HepG2 (cell line): Measurements from ENCODE around the gene NEK6. TPM values are rescaled to one million over a fixed set of nuclear protein-coding genes. Genes with fewer than 3 reads are reported as not detected.

Experiments
- JUND ChIP-seq: sonication (generic); formaldehyde crosslinking; IDR thresholded peaks from 2 replicates; pipeline ENCODE4 v1.8.0; 2022; ENCODE audit warnings: mild to moderate bottlenecking, missing genetic modification reagents
- MEIS2 ChIP-seq: sonication (generic); formaldehyde crosslinking; IDR thresholded peaks from 2 replicates; pipeline ENCODE4 v1.9.0; 2021; ENCODE audit warnings: mild to moderate bottlenecking, missing genetic modification reagents
- ONECUT2 ChIP-seq: sonication (generic); formaldehyde crosslinking; IDR thresholded peaks from 2 replicates; pipeline ENCODE4 v1.4.0; 2020; ENCODE audit warnings: missing genetic modification reagents
- PAWR ChIP-seq: sonication (generic); formaldehyde crosslinking; IDR thresholded peaks from 2 replicates; pipeline ENCODE4 v1.4.0; 2020; ENCODE audit warnings: missing genetic modification reagents, mild to moderate bottlenecking, borderline replicate concordance
- RARG ChIP-seq: sonication (generic); formaldehyde crosslinking; IDR thresholded peaks from 2 replicates; pipeline ENCODE4 v1.4.0; 2020; ENCODE audit warnings: low read depth, mild to moderate bottlenecking, missing genetic modification reagents
- TSC22D2 ChIP-seq: sonication (generic); formaldehyde crosslinking; IDR thresholded peaks from 2 replicates; pipeline ENCODE4 v1.5.1; 2020; ENCODE audit warnings: missing genetic modification reagents, mild to moderate bottlenecking, borderline replicate concordance
- XBP1 ChIP-seq: sonication (generic); formaldehyde crosslinking; IDR thresholded peaks from 2 replicates; pipeline ENCODE4 v1.5.0; 2020; ENCODE audit warnings: missing genetic modification reagents
- ZBTB46 ChIP-seq: sonication (generic); formaldehyde crosslinking; IDR thresholded peaks from 2 replicates; pipeline ENCODE4 v1.4.0; 2020; ENCODE audit warnings: mild to moderate bottlenecking, missing genetic modification reagents, borderline replicate concordance
- ZFP37 ChIP-seq: sonication (generic); formaldehyde crosslinking; IDR thresholded peaks from 2 replicates; pipeline ENCODE4 v1.4.0; 2020; ENCODE audit warnings: missing genetic modification reagents, borderline replicate concordance
- ZFY ChIP-seq: sonication (generic); formaldehyde crosslinking; IDR thresholded peaks from 2 replicates; pipeline ENCODE4 v1.4.0; 2020; ENCODE audit warnings: missing genetic modification reagents
- ZKSCAN8 ChIP-seq: IDR thresholded peaks from 2 replicates; pipeline ENCODE4 v1.6.1; 2016; ENCODE audit warnings: borderline replicate concordance, missing genetic modification reagents, missing compliant biosample characterization
- ZMAT3 ChIP-seq: sonication (generic); formaldehyde crosslinking; conservative IDR thresholded peaks from 2 replicates; pipeline ENCODE4 v1.7.0; 2021; ENCODE audit warnings: missing genetic modification reagents
- ZNF121 ChIP-seq: sonication (generic); formaldehyde crosslinking; IDR thresholded peaks from 2 replicates; pipeline ENCODE4 v1.5.0; 2020; ENCODE audit warnings: mild to moderate bottlenecking, missing genetic modification reagents
- ZNF205 ChIP-seq: IDR thresholded peaks from 2 replicates; pipeline ENCODE4 v1.6.1; 2018; ENCODE audit warnings: missing biosample characterization, missing genetic modification reagents
- ZNF451 ChIP-seq: sonication (generic); formaldehyde crosslinking; IDR thresholded peaks from 2 replicates; pipeline ENCODE4 v1.5.0; 2020; ENCODE audit warnings: mild to moderate bottlenecking, missing genetic modification reagents
- ZNF710 ChIP-seq: sonication (generic); formaldehyde crosslinking; IDR thresholded peaks from 2 replicates; pipeline ENCODE4 v1.5.0; 2020; ENCODE audit warnings: mild to moderate bottlenecking, missing genetic modification reagents, borderline replicate concordance
- ZNF878 ChIP-seq: sonication (generic); formaldehyde crosslinking; IDR thresholded peaks from 2 replicates; pipeline ENCODE4 v1.8.1; 2023; ENCODE audit warnings: mild to moderate bottlenecking, missing genetic modification reagents, moderate library complexity
- ZSCAN22 ChIP-seq: sonication (generic); formaldehyde crosslinking; IDR thresholded peaks from 2 replicates; pipeline ENCODE4 v1.4.0; 2020; ENCODE audit warnings: mild to moderate bottlenecking, missing genetic modification reagents
- polyA plus RNA-seq, 8 experiments: library from polyadenylated mRNA; depleted of rRNA in 3 of 8; stranded (reverse) in 7 of 8; unstranded in 1 of 8; fragments of >200 nt; fragmentation: Illumina TruSeq in 4 of 8; extraction: Trizol in 4 of 8; gene quantifications; 2 replicates each; pipeline versions ENCODE4 v1.2.1 to v1.2.3, GENCODE V29; 2011 to 2016; ENCODE audit warnings: low read depth in 4 of 8, missing spikeins in 1 of 8, mixed read lengths in 1 of 8; ENCODE audit not compliant: insufficient read depth in 1 of 8
- total RNA-seq, 5 experiments: library from RNA; depleted of rRNA; stranded (reverse); fragments of >200 nt; fragmentation: Illumina TruSeq; extraction: Trizol; gene quantifications; 2 replicates each; pipeline ENCODE4 v1.2.3, GENCODE V29; 2016; ENCODE audit warnings: low read depth in 1 of 5
- TF ChIP-seq, protein P1 (sequence below): sonication (generic); formaldehyde crosslinking; IDR thresholded peaks from 2 replicates; pipeline ENCODE4 v1.5.0; 2020; ENCODE audit warnings: missing genetic modification reagents
- TF ChIP-seq, protein P2 (sequence below): sonication (generic); formaldehyde crosslinking; IDR thresholded peaks from 2 replicates; pipeline ENCODE4 v1.4.0; 2020; ENCODE audit warnings: missing genetic modification reagents
- TF ChIP-seq, protein P3 (sequence below), 2 experiments: fragments of 450-650 bp in 1 of 2; sonication (generic) in 1 of 2; formaldehyde crosslinking; IDR thresholded peaks; 2 replicates each; pipeline versions ENCODE4 v1.5.0 to v1.8.0; 2020 to 2022; ENCODE audit warnings: mild to moderate bottlenecking in 1 of 2, missing genetic modification reagents in 1 of 2
- TF ChIP-seq, protein P4 (sequence below): sonication (generic); formaldehyde crosslinking; IDR thresholded peaks from 2 replicates; pipeline ENCODE4 v1.8.1; 2023; ENCODE audit warnings: missing genetic modification reagents, inconsistent platforms, borderline replicate concordance

NEK6 gene
- total and polyA plus RNA-seq, 2 of the 13 experiments (the other 11 are each of a cell fraction or from before 2014, with no cell fraction given) = 30.4 to 119 TPM

DNA sequence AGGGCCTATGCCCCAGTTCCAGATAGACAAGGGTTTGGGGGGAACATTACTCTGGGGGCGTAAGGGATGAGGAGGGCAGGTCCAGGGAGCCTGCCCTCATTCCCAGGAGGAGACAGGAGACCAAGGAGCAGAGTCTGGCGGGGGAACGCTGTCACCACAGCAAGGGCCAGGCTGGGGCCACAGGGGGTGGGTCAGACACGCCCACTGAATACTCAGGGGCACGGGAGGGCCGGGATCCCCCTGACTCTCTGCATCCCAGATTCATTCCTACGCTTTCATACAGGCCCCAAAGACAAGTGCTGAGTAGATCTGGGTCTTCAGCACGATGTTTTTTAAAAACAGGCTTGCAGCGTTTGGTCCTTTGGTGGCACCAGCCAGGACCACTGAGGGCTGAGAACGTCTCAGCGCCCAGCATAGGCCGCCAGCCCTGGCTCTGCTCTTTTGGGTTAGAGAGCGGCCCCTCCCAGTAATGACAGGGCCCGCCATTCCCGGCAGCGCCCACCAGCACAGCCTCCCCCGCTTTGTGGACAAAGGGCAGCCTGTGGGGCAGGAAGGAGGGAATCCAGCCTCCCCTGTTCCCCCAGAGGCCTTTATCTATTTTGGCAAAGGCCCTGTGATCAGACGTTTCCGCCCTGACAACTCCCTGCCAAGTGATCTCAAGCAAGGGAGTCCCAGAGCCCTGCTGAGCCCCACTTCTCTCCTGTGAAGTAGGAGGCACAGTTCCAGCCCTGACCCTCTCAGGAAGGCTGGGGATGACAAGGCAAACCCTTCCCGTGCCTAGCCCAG, 24.9 kb downstream of the NEK6 start (continued):
- TF ChIP-seq ZNF451 (CRISPR knock-in tag) (no peak), MEIS2 (CRISPR knock-in tag) (peak; percentile 57; the same call in 1 of the 2 replicates), TSC22D2 (CRISPR knock-in tag) (no peak), ZNF121 (0 out of 2 replicates have a peak, but pooled peaks have one; percentile 8), ZNF710 (CRISPR knock-in tag) (no peak), PAWR (CRISPR knock-in tag) (no peak), ZFY (peak; percentile 42; the same call in 1 of the 2 replicates), JUND (CRISPR knock-in tag) (no peak), ZMAT3 (CRISPR knock-in tag) (0 out of 2 replicates have a peak, but pooled peaks have one; percentile 37), ZNF878 (0 out of 2 replicates have a peak, but pooled peaks have one; percentile 54), ZKSCAN8 (CRISPR knock-in tag) (0 out of 2 replicates have a peak, but pooled peaks have one; percentile 23), ZBTB46 (CRISPR knock-in tag) (no peak), ONECUT2 (CRISPR knock-in tag) (no peak), XBP1 (CRISPR knock-in tag) (no peak), ZNF205 (CRISPR knock-in tag) (no peak), ZSCAN22 (CRISPR knock-in tag) (no peak), ZFP37 (CRISPR knock-in tag) (no peak), RARG (CRISPR knock-in tag) (no peak)
- TF ChIP-seq, protein P1, sequence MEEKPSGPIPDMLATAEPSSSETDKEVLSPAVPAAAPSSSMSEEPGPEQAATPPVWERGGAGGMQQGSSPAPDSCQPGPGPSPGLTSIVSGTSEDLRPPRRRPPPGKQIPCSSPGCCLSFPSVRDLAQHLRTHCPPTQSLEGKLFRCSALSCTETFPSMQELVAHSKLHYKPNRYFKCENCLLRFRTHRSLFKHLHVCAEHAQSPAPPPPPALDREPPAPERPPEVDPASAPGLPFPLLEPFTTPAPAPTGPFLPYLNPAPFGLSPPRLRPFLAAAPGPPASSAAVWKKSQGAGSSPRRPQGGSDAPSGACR = no peak
- TF ChIP-seq, protein P2, sequence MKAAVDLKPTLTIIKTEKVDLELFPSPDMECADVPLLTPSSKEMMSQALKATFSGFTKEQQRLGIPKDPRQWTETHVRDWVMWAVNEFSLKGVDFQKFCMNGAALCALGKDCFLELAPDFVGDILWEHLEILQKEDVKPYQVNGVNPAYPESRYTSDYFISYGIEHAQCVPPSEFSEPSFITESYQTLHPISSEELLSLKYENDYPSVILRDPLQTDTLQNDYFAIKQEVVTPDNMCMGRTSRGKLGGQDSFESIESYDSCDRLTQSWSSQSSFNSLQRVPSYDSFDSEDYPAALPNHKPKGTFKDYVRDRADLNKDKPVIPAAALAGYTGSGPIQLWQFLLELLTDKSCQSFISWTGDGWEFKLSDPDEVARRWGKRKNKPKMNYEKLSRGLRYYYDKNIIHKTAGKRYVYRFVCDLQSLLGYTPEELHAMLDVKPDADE (CRISPR knock-in tag) = no peak
- TF ChIP-seq, protein P3, sequence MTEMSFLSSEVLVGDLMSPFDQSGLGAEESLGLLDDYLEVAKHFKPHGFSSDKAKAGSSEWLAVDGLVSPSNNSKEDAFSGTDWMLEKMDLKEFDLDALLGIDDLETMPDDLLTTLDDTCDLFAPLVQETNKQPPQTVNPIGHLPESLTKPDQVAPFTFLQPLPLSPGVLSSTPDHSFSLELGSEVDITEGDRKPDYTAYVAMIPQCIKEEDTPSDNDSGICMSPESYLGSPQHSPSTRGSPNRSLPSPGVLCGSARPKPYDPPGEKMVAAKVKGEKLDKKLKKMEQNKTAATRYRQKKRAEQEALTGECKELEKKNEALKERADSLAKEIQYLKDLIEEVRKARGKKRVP (CRISPR knock-in tag; IDR thresholded peaks at IDR 0.05) = no peak
- TF ChIP-seq, protein P4, sequence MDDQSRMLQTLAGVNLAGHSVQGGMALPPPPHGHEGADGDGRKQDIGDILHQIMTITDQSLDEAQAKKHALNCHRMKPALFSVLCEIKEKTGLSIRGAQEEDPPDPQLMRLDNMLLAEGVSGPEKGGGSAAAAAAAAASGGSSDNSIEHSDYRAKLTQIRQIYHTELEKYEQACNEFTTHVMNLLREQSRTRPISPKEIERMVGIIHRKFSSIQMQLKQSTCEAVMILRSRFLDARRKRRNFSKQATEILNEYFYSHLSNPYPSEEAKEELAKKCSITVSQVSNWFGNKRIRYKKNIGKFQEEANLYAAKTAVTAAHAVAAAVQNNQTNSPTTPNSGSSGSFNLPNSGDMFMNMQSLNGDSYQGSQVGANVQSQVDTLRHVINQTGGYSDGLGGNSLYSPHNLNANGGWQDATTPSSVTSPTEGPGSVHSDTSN (CRISPR knock-in tag) = no peak
